Stimulated activated CD8-positive, alpha-beta memory T cell treated with anti-CD3 and anti-CD28 coated beads, Interleukin-2, amount 100 ng/mL, for 48 hours (primary cell): ENCODE data around the gene FLCN.

Experiments
- DNase-seq, 2 donors: peaks; one replicate each; pipeline ENCODE4 v3.0.0-alpha.2; 2020; ENCODE audit warnings: low read depth in 2 of 2

FLCN gene

GRCh38 chr17:17236295-17237025 lies 508 bp downstream of the FLCN start:
- no peak for DNase-seq

- DNase-seq = no peak
Measured at GRCh38 chr17:17235212-17236174, 1.5 kb downstream of the FLCN start.

DNA sequence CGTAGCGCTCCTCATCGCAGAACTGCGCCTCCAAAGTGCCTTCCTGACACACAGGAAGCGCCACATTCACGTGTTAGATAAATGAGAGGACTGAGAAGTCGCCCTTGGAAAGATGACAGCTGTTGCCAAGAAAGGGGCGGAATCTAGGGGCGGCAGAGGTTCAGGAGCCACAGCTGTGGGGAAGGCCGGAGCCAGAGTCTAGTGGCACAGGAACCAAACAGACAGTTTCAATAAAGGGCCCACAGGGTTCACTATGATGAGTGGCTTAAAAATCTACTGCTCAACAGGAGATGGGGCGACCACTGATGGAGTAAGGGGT lies 4.7 kb downstream of the FLCN start:
- no peak for DNase-seq

- no peak for DNase-seq
Measured at GRCh38 chr17:17231621-17232302, 5.2 kb downstream of the FLCN start.

DNA sequence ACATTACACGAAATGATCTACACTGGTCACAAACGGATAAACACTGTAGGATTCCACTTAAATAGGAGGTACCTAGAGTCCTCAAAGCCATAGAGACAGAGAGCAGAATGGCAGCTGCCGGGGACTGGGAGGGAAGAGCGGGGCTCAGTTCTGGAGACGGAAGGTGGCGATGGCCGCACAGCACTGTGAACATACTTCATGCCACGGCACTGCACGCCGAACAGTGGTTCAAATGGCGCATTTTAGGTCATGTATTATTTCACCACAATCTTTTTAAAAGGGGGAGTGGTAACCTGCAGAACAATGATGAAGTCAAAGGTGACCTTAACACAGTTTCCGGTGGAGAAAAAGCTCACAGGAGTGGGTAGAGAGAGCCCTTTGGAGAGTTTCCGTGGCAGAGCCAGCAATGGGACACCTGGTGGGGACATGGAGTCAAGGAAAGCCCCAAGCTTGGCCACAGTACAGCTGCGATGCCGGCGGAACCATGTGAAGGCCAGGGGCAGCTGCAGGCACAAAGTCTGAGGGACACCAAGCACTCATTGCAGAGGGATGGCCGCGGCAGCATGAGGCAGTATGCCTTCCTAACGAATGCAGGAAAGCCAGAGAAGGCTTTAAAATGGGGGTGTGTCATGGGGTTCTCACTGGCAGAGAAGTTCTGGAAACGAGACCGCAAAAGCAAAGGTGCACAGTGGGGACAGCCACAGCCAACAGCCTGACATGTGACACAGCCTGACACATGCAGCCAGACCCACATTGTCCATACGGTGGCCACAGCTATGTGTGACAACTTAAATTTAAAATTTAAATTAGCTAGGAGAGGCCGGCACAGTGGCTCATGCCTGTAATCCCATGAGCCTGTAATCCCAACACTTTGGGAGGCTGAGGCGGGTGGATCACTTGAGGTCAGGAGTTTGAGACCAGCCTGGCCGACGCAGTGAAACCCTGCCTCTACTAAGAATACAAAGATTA lies 7.3 kb downstream of the FLCN start:
- no peak for DNase-seq

GRCh38 chr17:17228521-17229279 lies 8.3 kb downstream of the FLCN start:
- no peak for DNase-seq

- no peak for DNase-seq
Measured at GRCh38 chr17:17227608-17228520, 9.1 kb downstream of the FLCN start.

- DNase-seq = no peak
Measured at GRCh38 chr17:17226451-17227265, 10.3 kb downstream of the FLCN start.

- DNase-seq = no peak
Measured at GRCh38 chr17:17225901-17226300, 11.1 kb downstream of the FLCN start.

GRCh38 chr17:17224137-17224536 lies 12.8 kb downstream of the FLCN start:
- DNase-seq = no peak

GRCh38 chr17:17223736-17224135 lies 13.2 kb downstream of the FLCN start:
- DNase-seq = no peak

DNA sequence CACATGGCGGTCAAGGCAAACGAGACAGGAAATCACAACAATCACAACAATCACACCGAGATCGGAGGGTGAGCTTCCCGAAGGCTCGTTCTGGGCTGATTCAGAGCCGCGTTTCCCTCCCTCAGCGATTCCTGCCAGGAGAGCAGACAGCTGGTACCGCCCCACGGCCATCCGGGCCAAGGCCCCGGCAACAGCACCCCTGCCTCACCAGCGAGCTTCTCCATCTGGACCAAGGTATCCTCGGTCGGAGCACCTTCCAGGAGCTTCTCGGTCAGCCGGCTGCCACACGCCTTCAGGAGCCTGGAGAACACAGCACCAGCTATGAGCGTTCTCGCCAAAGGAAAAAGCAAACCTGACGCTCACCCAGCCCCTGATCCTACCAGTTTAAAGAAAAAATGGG lies 15.6 kb downstream of the FLCN start:
- DNase-seq = no peak

DNA sequence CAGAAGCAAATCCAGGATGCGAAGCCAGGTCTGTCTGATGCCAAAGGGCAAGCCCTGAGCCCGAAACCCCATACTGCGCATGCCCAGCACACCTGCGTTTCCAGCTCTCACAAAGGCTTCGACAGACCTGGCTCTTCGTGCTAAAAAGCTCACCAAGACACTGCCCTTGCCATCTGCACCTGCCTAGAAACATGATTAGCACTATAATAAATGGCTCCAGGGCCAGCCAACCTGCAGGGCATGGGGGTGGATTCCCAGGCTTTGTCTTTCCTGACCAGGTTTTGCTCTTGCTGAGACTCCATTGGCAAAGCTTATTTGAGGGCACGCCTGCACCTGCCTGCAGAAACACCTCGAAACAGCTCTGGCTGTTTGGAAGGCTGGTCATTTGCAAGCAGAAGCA lies 16.4 kb downstream of the FLCN start:
- no peak for DNase-seq

- DNase-seq = no peak
Measured at GRCh38 chr17:17217995-17218394, 19.0 kb downstream of the FLCN start.

DNA sequence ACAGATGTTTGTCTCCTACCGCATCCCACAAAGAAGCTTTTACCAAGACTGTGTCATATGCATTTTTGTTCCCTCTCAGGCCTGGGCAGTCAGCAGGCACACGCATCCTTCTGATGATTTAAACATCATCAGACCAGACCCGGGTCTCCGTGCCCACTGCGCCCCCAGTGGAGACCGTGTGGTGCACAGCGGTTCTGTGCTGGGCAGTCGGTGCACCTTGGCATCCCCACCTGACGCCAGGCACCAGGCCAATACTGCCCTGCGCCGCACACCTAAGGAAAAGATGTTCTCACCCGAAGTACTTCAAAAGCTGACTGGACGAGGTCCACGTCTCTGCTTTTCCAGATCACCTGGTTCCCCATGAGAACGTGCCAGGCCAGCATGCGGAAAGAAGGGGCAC lies 20.2 kb downstream of the FLCN start:
- no peak for DNase-seq

GRCh38 chr17:17216236-17216635 lies 20.7 kb downstream of the FLCN start:
- no peak for DNase-seq

DNA sequence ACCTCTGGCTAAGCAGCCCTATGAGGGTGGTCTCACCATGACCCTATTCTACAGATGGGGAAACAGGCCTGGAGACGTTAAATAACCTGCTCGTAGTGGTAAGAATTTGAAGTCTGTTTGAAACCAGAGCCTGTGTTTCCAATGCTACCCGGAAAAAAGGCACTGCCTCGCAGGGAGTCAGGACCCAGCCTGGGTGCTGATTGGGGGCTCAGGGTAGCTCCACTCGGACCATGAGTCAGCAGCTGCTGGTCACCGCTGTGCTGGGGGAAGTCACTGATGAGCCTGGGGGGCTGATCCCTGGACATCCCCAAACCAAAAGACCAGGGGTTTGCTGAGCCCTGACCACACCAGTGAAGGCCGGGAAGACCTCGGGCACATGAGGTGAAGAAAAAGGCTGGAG lies 21.4 kb downstream of the FLCN start:
- DNase-seq = no peak

GRCh38 chr17:17214646-17215436 lies 22.1 kb downstream of the FLCN start:
- DNase-seq = no peak
